Measurements from ENCODE around the gene DNMBP. TPM values are rescaled to one million over a fixed set of nuclear protein-coding genes. Genes with fewer than 3 reads are reported as not detected.
"Not testable (repeated sequence)": the region's sequence is repeated elsewhere in the genome, so short reads cannot be mapped to it uniquely, and the experiment has no call there.

Gene DNMBP
- total RNA-seq, 1 donor from 2014 or later = 1.4 TPM

DNA sequence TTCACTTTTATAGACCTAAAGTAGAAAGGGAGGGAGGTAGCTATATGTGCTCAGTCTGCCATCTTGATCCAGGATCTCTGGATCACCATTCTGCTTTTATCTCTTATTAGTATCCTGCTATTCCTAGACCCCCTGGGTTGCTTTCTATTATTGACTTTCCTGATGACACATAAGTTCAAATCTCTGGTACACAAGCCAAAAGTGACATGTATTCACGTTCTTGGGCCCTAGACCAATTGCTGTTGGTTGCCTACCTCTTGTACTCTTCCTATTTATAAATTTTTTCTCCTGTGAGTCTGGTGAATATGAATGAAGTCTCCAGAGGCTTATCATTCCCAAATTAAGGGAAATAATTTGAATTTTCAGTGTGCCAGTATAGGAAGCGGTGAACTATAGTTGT, 56.9 kb downstream of the DNMBP start:
- intact Hi-C loops (cut with micrococcal nuclease) = no loop called here
- H3K4me1 Mint-ChIP-seq (ENCODE audit: low read depth) = no peaks in the 10 kb centered on the region
- no peak overlapping the region for H3K4me3 Mint-ChIP-seq
- no peaks in the 10 kb centered on the region for H3K36me3 Mint-ChIP-seq (ENCODE audit: low read depth)
- no peak for DNase-seq (ENCODE audit: low spot score)
- H3K27ac Mint-ChIP-seq = no peak overlapping the region
- peaks cover 5% of the 10 kb centered on the region for H3K9me3 Mint-ChIP-seq
- no peaks in the 10 kb centered on the region for H3K27me3 Mint-ChIP-seq (ENCODE audit: insufficient read depth)

DNA sequence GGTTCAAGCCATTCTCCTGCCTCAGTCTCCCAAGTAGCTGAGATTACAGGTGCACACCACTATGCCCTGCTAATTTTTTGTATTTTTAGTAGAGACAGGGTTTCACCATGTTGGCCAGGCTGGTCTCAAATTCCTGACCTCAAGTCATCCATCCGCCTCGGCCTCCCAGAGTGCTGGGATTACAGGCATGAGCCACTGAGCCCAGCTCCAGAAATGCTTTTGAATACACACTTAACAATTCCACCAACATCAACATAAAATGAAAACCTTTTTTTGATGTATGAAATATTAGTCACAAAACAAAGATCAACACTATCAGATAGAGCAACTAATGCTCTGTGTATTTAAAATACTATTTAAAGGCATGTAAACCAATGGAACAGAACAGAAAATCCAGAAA, 63.7 kb downstream of the DNMBP start:
- H3K4me3 Mint-ChIP-seq; H3K9me3 Mint-ChIP-seq; H3K27me3 Mint-ChIP-seq (ENCODE audit: insufficient read depth); intact Hi-C loops (cut with micrococcal nuclease); H3K36me3 Mint-ChIP-seq (ENCODE audit: low read depth); DNase-seq (ENCODE audit: low spot score); H3K4me1 Mint-ChIP-seq (ENCODE audit: low read depth); H3K27ac Mint-ChIP-seq: not testable (repeated sequence)

DNA sequence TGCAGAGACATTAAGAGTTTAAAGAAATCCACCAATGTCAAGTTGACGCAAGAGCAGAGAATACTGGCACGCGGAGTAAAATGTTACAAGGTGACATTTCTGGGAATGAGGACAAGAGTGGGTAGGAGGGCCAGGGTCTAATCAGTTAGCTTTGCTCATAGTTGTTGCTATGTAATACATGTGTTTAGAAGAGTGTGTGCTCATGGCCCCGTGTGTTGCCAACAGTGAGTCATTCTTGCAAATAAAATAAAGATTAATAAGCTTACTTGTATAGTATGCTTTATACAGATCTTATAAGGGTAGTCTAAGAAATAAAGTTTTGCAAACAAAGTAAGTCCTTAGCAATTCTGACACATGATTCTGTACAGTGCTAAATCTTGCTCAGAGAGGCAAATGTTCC, 64.5 kb downstream of the DNMBP start:
- H3K27ac Mint-ChIP-seq = no peak overlapping the region
- H3K9me3 Mint-ChIP-seq = no peaks in the 10 kb centered on the region
- DNase-seq (ENCODE audit: low spot score) = no peak
- H3K36me3 Mint-ChIP-seq (ENCODE audit: low read depth) = no peaks in the 10 kb centered on the region
- H3K4me1 Mint-ChIP-seq (ENCODE audit: low read depth) = no peaks in the 10 kb centered on the region
- intact Hi-C loops (cut with micrococcal nuclease) = no loop called here
- H3K27me3 Mint-ChIP-seq (ENCODE audit: insufficient read depth) = no peaks in the 10 kb centered on the region
- no peak overlapping the region for H3K4me3 Mint-ChIP-seq

DNA sequence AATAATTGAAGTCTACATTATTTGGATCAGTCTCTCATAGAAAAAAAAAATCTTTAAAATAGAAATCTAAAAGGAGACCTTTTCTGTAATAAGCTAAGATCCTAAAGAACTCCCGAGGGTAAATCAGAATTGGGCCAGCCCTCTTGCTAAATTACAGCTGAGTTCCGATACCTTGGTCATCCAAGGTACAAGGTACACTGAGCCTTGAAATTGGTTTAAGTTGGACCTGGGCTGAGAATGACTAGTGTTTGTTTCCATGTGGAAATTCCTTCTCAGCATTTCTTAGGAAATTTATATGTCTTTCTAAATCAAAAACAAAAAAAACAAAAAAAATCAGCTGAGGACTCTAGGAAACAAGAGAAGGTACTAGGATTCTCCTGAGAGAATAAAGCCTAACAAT, 64.9 kb downstream of the DNMBP start:
- no peaks in the 10 kb centered on the region for H3K4me1 Mint-ChIP-seq (ENCODE audit: low read depth)
- DNase-seq (ENCODE audit: low spot score) = no peak
- no peaks in the 10 kb centered on the region for H3K27me3 Mint-ChIP-seq (ENCODE audit: insufficient read depth)
- no peaks in the 10 kb centered on the region for H3K36me3 Mint-ChIP-seq (ENCODE audit: low read depth)
- no peak overlapping the region for H3K27ac Mint-ChIP-seq
- no peak overlapping the region for H3K4me3 Mint-ChIP-seq
- intact Hi-C loops (cut with micrococcal nuclease) = no loop called here
- H3K9me3 Mint-ChIP-seq = no peaks in the 10 kb centered on the region

DNA sequence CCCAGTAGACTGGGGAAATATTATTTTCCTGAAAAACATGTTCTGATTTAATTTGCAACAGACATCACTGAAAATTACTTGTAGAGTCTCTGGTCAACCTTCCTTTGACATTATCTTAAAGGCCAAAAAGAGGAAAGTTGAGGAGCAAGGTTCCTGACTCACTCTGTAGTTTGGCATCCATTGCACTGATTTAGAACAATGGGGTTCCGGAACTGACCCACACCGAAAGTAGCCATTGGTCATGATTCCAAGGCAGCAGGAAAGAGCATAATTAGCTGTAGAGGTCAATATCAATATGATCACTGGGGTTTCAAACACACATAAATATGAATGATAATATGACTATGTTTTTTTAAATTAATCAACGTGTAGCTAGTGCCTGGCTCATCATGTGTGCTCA, 65.8 kb downstream of the DNMBP start:
- no peak for DNase-seq (ENCODE audit: low spot score)
- H3K27me3 Mint-ChIP-seq (ENCODE audit: insufficient read depth) = no peaks in the 10 kb centered on the region
- H3K4me1 Mint-ChIP-seq (ENCODE audit: low read depth) = no peaks in the 10 kb centered on the region
- H3K36me3 Mint-ChIP-seq (ENCODE audit: low read depth) = no peaks in the 10 kb centered on the region
- intact Hi-C loops (cut with micrococcal nuclease) = no loop called here
- no peak overlapping the region for H3K4me3 Mint-ChIP-seq
- no peaks in the 10 kb centered on the region for H3K9me3 Mint-ChIP-seq
- no peak overlapping the region for H3K27ac Mint-ChIP-seq

DNA sequence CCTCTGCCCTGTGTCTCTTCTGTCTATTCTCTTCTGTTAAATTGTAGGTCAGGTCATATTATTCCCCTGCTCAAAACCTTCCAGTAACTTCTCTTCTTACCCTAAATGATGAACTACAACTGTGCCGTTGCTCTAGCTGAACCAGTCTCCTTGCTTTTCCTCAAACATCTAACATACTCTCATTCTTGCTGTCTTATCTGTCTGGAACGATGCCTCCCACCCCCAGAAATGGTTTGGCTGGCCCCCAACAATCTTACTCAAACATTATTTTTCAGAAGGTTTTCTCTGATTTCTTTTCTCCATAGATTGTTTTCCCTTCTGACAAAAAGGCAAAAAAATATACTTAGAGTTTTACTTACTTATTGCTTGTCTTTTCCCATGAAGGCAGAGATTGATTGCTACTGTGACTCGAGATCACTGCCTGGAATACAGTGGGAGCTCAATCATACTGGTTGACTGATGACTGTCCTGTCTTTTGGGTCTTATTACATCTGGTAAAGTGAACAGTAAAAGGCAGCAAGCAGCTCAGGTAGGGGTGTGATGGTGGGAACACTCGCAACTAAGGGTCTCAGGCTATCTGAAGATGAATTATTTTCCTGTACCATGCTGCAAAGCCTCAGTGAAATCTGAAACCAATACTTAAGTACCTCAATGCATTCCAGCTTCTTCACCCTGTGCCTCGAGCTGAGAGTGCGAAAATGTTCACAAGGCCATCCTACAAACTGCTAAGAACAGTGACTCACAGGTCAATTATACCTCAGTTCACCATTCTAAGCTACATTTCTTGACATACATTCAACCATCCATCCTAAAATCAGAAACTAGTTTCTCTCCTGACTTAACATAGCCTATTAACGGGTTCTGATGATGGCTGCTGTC, 67.6 kb downstream of the DNMBP start:
- intact Hi-C loops (cut with micrococcal nuclease) = no loop called here
- Mint-ChIP-seq H3K27me3 (ENCODE audit: insufficient read depth) (no peaks in the 10 kb centered on the region), H3K9me3 (no peaks in the 10 kb centered on the region), H3K27ac (no peak overlapping the region), H3K4me1 (ENCODE audit: low read depth) (no peaks in the 10 kb centered on the region), H3K36me3 (ENCODE audit: low read depth) (no peaks in the 10 kb centered on the region), H3K4me3 (no peak overlapping the region)
- no peak for DNase-seq (ENCODE audit: low spot score)

DNA sequence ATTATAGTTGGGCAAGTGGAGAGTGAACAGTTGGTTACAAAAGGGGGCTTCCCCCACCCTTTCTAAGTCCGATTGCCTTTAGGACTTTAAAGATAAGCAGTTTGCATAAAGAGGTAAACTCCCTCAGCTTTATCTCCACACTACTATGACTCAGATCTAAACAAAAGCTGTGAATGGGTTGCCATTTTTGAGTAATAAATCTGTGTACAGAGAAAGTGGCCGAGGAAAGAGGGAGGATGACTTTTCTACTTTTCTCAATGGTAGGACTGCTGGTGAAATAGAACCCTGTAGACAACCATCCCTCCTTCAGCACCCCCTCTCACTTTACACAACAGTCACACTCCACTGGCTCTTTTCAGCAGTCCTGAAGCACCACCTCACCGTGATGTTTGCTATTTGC, 71.2 kb downstream of the DNMBP start:
- intact Hi-C loops (cut with micrococcal nuclease) = no loop called here
- H3K27me3 Mint-ChIP-seq (ENCODE audit: insufficient read depth) = no peaks in the 10 kb centered on the region
- H3K4me1 Mint-ChIP-seq (ENCODE audit: low read depth) = no peaks in the 10 kb centered on the region
- H3K27ac Mint-ChIP-seq = no peak overlapping the region
- H3K4me3 Mint-ChIP-seq = no peak overlapping the region
- H3K9me3 Mint-ChIP-seq = no peaks in the 10 kb centered on the region
- DNase-seq (ENCODE audit: low spot score) = no peak
- no peaks in the 10 kb centered on the region for H3K36me3 Mint-ChIP-seq (ENCODE audit: low read depth)

DNA sequence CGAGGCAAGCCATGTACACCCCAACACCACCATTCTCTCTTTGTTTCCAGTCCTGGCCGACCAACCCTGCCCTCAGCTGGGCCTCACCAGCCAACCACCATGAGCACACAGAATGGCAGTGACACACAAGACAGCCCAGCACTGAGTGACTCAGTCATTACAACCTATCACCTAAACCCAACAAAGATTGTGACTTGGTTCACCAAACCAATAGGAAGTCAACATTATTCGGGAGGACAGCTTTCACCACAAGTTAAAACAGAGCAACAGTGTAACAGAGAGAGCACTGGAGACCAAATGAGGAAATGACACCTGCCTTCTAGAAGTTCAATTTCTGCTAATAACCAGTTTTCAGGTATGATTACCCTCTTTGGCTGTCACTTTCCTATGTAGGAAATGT, 72.1 kb downstream of the DNMBP start:
- intact Hi-C loops (cut with micrococcal nuclease) = no loop called here
- Mint-ChIP-seq H3K27me3 (ENCODE audit: insufficient read depth) (no peaks in the 10 kb centered on the region), H3K36me3 (ENCODE audit: low read depth) (no peaks in the 10 kb centered on the region), H3K4me3 (no peak overlapping the region), H3K27ac (no peak overlapping the region), H3K9me3 (no peaks in the 10 kb centered on the region), H3K4me1 (ENCODE audit: low read depth) (no peaks in the 10 kb centered on the region)
- no peak for DNase-seq (ENCODE audit: low spot score)

DNA sequence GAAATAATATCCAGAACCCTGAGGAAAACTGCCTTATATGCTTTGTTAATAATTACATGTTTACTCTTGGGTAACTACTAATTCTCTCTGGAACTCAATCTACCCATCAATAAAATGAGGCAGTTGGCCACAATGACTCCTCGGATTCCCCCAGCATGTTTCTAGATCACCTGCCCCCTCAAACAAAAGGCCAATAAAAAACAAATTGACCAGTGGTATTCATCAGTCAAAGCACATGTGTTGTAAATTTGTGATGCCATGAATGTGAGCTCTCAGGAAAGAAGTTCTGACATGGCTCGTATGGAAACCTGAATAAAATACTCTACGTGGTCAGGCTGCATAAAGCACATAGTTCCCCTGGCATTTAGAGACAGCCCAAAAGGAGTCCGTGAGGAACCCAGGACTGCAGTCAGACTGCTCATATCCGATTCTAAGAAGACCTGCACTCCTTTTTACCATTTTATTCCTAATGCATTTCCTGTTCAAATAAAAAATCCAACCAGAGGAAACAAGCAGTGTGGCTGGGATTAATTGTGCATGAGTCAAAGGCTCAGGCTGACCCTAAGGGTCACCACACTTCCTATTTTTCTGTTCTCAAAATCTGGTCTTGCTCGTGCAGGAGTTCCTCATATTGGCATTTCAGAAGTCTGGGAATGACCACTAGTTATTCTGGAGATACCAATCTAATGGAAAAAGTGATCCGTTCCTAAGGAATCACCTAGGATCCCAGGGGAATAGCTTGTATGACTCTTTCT, 77.4 kb downstream of the DNMBP start:
- H3K4me1 Mint-ChIP-seq (ENCODE audit: low read depth); H3K27me3 Mint-ChIP-seq (ENCODE audit: insufficient read depth); H3K27ac Mint-ChIP-seq; DNase-seq (ENCODE audit: low spot score); H3K9me3 Mint-ChIP-seq; H3K4me3 Mint-ChIP-seq; intact Hi-C loops (cut with micrococcal nuclease); H3K36me3 Mint-ChIP-seq (ENCODE audit: low read depth): not testable (repeated sequence)

DNA sequence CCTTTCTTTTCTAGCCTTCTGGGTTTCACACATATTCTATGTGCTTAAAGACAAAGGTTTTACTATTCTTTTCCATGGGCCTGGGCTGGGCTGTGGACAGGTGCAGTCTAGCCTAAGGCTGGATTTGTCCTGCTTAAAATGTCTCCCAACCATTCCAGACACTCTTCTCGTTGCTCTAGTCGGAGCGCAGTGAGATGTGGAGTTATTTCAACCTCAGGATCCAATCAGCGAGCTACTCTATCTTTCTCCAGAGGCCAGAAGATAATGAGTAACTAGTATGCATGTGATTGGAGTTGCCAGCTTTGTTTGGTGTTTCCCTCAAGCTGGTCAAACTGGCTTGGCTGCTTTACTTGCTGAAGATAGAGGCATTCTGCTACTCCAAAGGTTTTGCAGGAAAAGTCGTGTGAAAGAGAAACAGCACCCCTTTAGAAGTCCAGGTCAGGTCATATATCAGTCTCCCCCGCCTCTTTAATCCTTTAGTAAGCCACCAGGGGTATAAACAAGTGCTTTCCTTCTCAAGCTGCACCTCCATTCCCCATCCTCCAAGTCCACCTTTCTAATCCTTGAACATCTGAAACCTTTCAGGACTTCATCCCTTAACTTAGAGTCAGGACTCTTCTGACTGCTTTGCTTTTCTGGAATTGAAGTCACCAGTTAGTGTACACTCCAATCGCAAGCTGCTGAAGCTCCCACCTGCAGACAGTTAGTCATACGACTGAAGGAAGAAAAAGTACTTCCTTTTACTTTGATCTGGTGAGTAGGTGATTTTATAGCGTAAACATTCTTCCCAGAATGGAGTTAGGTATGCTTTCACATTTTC, 78.8 kb downstream of the DNMBP start:
- Mint-ChIP-seq H3K4me1 (ENCODE audit: low read depth) (peaks cover 6% of the 10 kb centered on the region), H3K4me3 (no peak overlapping the region), H3K9me3 (no peaks in the 10 kb centered on the region), H3K36me3 (ENCODE audit: low read depth) (no peaks in the 10 kb centered on the region), H3K27me3 (ENCODE audit: insufficient read depth) (peaks cover 4% of the 10 kb centered on the region), H3K27ac (no peak overlapping the region)
- DNase-seq (ENCODE audit: low spot score) = no peak
- intact Hi-C loops (cut with micrococcal nuclease) = no loop called here

DNA sequence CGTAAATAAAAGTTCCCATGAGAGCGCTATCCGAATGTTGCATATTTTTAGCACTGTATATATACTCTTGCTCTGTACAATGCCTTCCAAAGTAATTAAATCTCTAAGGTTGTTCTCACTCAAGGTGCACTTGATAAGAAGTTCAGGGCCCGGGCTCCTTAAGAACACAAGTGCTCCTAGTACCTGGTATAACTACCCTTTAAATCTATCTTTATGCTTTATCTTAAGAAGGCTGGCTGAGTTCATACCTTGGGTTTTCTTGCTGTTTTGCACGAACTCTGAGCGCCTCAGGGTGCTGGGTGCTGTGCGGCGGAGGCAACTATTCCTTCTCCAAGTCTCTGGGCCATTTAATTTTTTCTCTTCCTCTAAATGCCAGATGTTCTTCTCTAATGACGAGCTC, 80.4 kb downstream of the DNMBP start:
- H3K27ac Mint-ChIP-seq = no peak overlapping the region
- H3K4me1 Mint-ChIP-seq (ENCODE audit: low read depth) = peaks cover 6% of the 10 kb centered on the region
- H3K9me3 Mint-ChIP-seq = no peaks in the 10 kb centered on the region
- no peak overlapping the region for H3K4me3 Mint-ChIP-seq
- intact Hi-C loops (cut with micrococcal nuclease) = no loop called here
- no peak for DNase-seq (ENCODE audit: low spot score)
- H3K27me3 Mint-ChIP-seq (ENCODE audit: insufficient read depth) = peaks cover 5% of the 10 kb centered on the region
- H3K36me3 Mint-ChIP-seq (ENCODE audit: low read depth) = no peaks in the 10 kb centered on the region

DNA sequence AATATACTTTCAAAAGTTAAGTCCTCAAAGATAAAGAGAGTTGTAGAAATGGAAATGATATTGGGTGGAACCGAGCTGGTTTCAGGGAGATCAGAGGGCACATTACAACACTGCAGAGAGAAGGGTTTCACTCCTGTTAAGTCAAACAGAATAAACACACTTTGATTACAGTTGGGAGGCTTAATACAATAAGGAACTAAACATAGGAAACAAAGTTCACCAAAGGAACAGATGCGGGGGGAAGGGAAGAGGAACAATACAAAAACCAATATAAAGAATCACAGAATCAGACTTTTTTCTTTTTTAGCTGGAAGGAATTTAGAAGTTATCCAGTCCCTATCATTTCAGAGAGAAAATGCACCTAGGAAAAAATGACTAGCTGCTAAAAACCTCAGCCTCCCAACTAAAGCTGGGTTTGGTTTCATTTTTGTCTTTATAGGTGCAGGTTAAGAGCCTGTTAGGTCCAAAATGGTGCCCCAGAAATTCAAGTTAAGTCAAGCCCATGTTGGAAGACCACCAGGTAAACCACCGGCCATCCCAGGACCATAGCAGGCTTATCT, 81.9 kb downstream of the DNMBP start:
- H3K4me1 Mint-ChIP-seq (ENCODE audit: low read depth) = peaks cover 6% of the 10 kb centered on the region
- H3K4me3 Mint-ChIP-seq = no peak overlapping the region
- DNase-seq (ENCODE audit: low spot score) = no peak
- no peak overlapping the region for H3K27ac Mint-ChIP-seq
- no peaks in the 10 kb centered on the region for H3K9me3 Mint-ChIP-seq
- H3K27me3 Mint-ChIP-seq (ENCODE audit: insufficient read depth) = peaks cover 8% of the 10 kb centered on the region
- intact Hi-C loops (cut with micrococcal nuclease) = no loop called here
- no peaks in the 10 kb centered on the region for H3K36me3 Mint-ChIP-seq (ENCODE audit: low read depth)
